ENCODE results near the gene NMT2.

Gene NMT2

DNA sequence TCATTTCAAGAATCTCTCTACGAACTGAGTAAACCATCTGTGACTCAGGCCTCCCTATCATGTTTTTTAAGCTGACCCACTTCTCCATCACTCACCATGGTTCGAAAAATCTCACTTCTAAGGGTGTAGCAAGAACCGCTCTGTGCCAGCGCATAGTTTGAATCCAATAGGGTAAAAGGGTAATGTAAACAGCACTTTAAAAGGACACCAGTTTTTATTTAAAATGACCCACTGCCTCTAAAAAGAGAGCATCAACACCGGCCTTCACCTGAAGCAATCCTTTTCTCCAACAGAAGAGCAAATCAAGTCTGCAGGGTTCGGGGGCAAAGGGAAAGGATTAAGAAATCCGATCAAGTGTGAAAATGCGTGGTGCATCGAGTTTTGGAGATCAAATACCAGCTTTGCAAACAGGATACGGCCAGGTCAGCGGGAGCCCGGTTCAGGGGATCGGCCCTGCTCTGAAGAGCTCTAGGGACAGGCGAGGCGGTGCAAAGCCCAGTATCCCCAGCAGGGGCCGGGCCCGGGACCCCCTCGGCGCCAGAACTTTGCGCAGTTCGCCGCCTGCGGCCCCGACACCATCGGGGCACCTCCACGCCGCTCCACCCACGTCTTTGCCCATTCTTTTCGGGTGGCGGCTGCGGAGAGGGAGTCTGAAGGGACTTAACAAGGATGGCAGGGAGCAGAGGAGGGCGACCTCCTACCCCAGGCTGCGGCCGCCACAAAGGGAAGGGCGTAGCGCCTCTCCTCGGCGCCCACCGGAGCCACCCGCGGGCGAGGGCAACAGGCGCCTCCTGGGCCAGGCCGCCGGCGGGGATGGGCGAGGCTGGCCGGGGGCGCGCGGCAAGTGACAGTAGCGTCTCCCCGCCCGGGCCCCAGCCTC, 842 bp downstream of the NMT2 start:
- H3K27ac ChIP-seq: peak overlapping the region; percentile 84
- peak; percentile 56 for TF ChIP-seq ZFX (IDR thresholded peaks at IDR 0.05)
- TF ChIP-seq, protein P1, sequence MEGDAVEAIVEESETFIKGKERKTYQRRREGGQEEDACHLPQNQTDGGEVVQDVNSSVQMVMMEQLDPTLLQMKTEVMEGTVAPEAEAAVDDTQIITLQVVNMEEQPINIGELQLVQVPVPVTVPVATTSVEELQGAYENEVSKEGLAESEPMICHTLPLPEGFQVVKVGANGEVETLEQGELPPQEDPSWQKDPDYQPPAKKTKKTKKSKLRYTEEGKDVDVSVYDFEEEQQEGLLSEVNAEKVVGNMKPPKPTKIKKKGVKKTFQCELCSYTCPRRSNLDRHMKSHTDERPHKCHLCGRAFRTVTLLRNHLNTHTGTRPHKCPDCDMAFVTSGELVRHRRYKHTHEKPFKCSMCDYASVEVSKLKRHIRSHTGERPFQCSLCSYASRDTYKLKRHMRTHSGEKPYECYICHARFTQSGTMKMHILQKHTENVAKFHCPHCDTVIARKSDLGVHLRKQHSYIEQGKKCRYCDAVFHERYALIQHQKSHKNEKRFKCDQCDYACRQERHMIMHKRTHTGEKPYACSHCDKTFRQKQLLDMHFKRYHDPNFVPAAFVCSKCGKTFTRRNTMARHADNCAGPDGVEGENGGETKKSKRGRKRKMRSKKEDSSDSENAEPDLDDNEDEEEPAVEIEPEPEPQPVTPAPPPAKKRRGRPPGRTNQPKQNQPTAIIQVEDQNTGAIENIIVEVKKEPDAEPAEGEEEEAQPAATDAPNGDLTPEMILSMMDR (conservative IDR thresholded peaks at IDR 0.05): peak; percentile 39; the same call in 1 of the 2 replicates

GRCh38 chr10:15166325-15166724, 2.2 kb downstream of the NMT2 start:
- TF ChIP-seq, protein P1 (conservative IDR thresholded peaks at IDR 0.05): no peak
- no peak for TF ChIP-seq ZFX (IDR thresholded peaks at IDR 0.05)

DNA sequence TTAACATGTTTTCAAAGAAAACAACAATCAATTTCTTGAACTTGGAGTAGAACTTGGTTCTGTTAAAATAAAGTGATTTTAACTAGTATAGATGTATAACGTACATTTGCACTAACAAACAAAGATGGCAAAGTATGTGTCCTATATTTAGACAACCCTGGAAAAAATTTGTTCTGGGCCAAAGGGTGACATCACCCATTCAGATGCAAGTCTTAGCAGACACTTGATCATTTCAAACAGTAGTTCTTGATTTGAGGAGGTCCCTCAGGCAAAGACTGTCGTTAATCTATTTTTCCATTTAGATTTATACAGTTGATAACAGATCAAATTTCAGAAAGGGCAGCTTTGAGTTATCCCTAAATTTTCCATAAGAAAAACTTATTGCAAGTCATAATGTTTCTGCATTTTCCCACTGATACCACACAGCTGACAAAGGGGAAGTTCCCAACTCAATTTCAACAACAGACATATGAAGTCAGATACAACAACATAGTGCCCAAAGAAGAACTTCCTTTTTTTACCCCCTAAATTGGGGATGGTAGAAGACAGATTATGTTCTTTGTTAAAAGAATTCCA, 5.2 kb downstream of the NMT2 start:
- TF ChIP-seq ZFX (IDR thresholded peaks at IDR 0.05): no peak
- TF ChIP-seq, protein P1 (conservative IDR thresholded peaks at IDR 0.05): no peak
- no peak overlapping the region for H3K27ac ChIP-seq

More at GRCh38 chr10:15166325-15166724, 2.2 kb downstream of the NMT2 start:
- H3K27ac ChIP-seq: no peak overlapping the region

DNA sequence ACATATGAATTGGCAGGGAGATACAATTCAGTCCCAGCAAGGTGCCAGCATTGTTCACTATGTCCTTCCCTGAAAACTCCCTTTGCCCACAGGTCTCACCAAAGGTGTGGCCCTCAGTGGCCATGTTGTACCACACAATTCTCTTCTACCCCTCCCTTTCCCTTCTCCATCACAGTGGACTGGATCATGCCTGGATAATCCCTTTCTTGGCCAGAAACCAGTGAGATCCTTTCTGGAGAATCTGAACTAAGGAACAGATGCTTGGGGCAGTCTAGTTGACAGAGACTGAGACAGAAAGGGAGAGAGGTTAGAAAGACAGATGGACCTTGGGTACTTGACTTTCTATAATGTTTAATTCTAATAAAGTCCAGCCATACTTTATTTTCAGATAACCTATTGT, 9.5 kb downstream of the NMT2 start:
- TF ChIP-seq, protein P1 (conservative IDR thresholded peaks at IDR 0.05): no peak
- no peak for TF ChIP-seq ZFX (IDR thresholded peaks at IDR 0.05)
- no peak overlapping the region for H3K27ac ChIP-seq

- TF ChIP-seq, protein P1 (conservative IDR thresholded peaks at IDR 0.05): no peak
- no peak for TF ChIP-seq ZFX (IDR thresholded peaks at IDR 0.05)
- no peak overlapping the region for H3K27ac ChIP-seq
Measured at GRCh38 chr10:15158448-15158847, 10.0 kb downstream of the NMT2 start.

- no peak overlapping the region for H3K27ac ChIP-seq
- TF ChIP-seq ZFX (IDR thresholded peaks at IDR 0.05): no peak
- TF ChIP-seq, protein P1 (conservative IDR thresholded peaks at IDR 0.05): no peak
Measured at GRCh38 chr10:15155978-15156656, 12.4 kb downstream of the NMT2 start.

DNA sequence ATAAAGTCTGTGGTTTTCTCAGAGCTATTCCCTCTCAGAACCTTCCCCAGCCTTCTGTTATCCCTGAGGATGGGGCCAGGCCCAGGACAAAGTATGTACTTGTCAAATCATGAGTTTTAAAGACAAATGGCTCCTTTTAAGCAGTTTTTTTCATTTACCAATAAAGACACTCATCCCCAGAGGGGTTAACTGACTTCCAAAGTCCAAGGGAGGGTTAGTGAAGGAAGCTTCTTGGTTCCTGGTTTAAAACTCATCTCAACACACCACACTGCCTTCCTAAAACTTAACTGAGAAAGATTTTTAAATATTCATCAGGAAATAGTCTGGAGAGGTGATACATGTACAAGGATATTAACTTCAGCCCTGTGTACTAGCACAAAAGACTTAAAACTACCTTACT, 15.9 kb downstream of the NMT2 start:
- no peak for TF ChIP-seq ZFX (IDR thresholded peaks at IDR 0.05)
- TF ChIP-seq, protein P1 (conservative IDR thresholded peaks at IDR 0.05): no peak
- H3K27ac ChIP-seq: no peak overlapping the region
